Fibroblast of lung (primary cell): ENCODE results near the gene RIOK1. TPM values are rescaled to one million over a fixed set of nuclear protein-coding genes. Genes with fewer than 3 reads are reported as not detected.

Source experiments
- DNase-seq, 2 donors: peaks; one replicate each; pipeline versions ENCODE4 v3.0.0 to v3.0.0-alpha.2; 2010; ENCODE audit warnings: low read depth in 2 of 2
- H2AFZ ChIP-seq: 2 replicates; pipeline ENCODE4 v1.5.1; 2012; ENCODE audit warnings: low read length, control low read depth, inconsistent platforms
- H3K27ac ChIP-seq: 2 replicates; pipeline ENCODE4 v1.5.1; 2011; ENCODE audit warnings: low read length, control low read depth; ENCODE audit not compliant: insufficient read depth
- H3K27me3 ChIP-seq: 2 replicates; pipeline ENCODE4 v1.5.1; 2011; ENCODE audit warnings: mild to moderate bottlenecking, low read length; ENCODE audit not compliant: control insufficient read depth, insufficient read depth
- H3K36me3 ChIP-seq: 2 replicates; pipeline ENCODE4 v1.5.1; 2011; ENCODE audit warnings: low read length; ENCODE audit not compliant: control insufficient read depth, insufficient read depth
- H3K4me1 ChIP-seq: 2 replicates; pipeline ENCODE4 v1.5.1; 2011; ENCODE audit warnings: low read length; ENCODE audit not compliant: control insufficient read depth, insufficient read depth; ENCODE audit errors: extremely low read depth
- H3K4me2 ChIP-seq: 2 replicates; pipeline ENCODE4 v1.5.1; 2011; ENCODE audit warnings: low read length, control low read depth; ENCODE audit not compliant: insufficient read depth; ENCODE audit errors: extremely low read depth
- H3K4me3 ChIP-seq, 4 experiments: fragments of 200-600 bp in 1 of 4; sonication (generic) in 1 of 4; replicated peaks in 1 of 4; 2 replicates each; pipeline ENCODE4 v1.5.1; 2011 to 2016; ENCODE audit warnings: low read length in 4 of 4, low read depth in 3 of 4, mild to moderate bottlenecking in 3 of 4, control low read depth in 2 of 4, inconsistent platforms in 1 of 4, mixed read lengths in 1 of 4; ENCODE audit not compliant: insufficient read depth in 1 of 4; ENCODE audit errors: control extremely low read depth in 1 of 4
- H3K79me2 ChIP-seq: 2 replicates; pipeline ENCODE4 v1.5.1; 2012; ENCODE audit warnings: mild to moderate bottlenecking, low read length, inconsistent platforms; ENCODE audit not compliant: control insufficient read depth, insufficient read depth
- H3K9ac ChIP-seq: 2 replicates; pipeline ENCODE4 v1.5.1; 2011; ENCODE audit warnings: mild to moderate bottlenecking, low read length, control low read depth; ENCODE audit not compliant: insufficient read depth
- H3K9me3 ChIP-seq: 2 replicates; pipeline ENCODE4 v1.5.1; 2012; ENCODE audit warnings: low read depth, low read length; ENCODE audit not compliant: control insufficient read depth, insufficient read depth
- H4K20me1 ChIP-seq: 2 replicates; pipeline ENCODE4 v1.5.1; 2011; ENCODE audit warnings: low read length; ENCODE audit not compliant: control insufficient read depth, insufficient read depth; ENCODE audit errors: extremely low read depth
- EZH2 ChIP-seq: IDR thresholded peaks from 2 replicates; pipeline ENCODE4 v1.5.1; 2012; ENCODE audit warnings: low read length, control low read depth, mild to moderate bottlenecking; ENCODE audit errors: missing control alignments
- polyA plus RNA-seq, 2 donors: library from polyadenylated mRNA; depleted of rRNA in 1 of 2; stranded (reverse) in 1 of 2; unstranded in 1 of 2; fragments of >200 nt; gene quantifications; 2 replicates each; pipeline ENCODE4 v1.2.1, GENCODE V29; 2011 to 2012; ENCODE audit warnings: missing spikeins in 1 of 2
- total RNA-seq: library from RNA; depleted of rRNA; stranded (reverse); fragments of >200 nt; gene quantifications from 2 replicates; pipeline ENCODE4 v1.2.1, GENCODE V29; 2014
- TF ChIP-seq, protein P1 (sequence below), 2 donors: IDR thresholded peaks in 1 of 2; conservative IDR thresholded peaks in 1 of 2; 1 replicate in 1 of 2; 2 replicates in 1 of 2; pipeline ENCODE4 v1.5.1; 2011 to 2012; ENCODE audit warnings: low read length in 2 of 2, control low read depth in 1 of 2, inconsistent platforms in 1 of 2, low read depth in 1 of 2, mild to moderate bottlenecking in 1 of 2

The RIOK1 gene
- total and polyA plus RNA-seq, 2 donors (not counting 1 experiment from before 2014, with no cell fraction given), result 11.9 to 28.7 TPM

DNA sequence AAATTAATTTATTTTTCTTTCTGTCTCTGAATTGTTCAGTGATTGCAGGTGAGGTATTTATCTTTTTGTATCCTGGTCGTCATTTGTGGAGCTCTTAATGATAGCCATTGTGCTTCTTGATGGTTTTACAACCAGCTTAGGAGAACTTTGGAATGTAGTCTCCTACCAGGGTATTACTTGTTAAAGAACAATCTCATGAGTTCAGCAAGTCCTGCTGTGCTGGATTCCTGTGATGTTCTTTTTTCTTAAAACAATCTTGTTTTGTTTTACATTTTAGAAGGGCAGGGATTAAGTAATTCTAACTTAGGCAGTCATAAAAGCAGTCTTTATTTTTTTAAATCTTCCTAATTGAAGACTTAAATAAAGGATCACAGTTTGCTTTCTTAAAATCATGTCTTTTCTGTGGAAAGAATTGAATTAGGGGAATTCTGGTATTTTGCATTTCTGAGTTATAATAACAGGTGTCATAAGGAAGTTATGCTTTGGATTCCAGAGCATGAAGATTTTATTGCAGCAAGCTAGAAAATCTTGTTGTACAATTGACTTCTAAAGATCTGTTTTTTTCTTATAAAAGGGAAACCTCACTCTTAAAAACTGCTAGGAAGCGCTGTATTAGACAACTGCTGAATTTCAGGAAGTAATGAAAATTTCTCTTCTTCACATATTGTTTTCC is 23.7 kb downstream of the RIOK1 start:
- no peaks in the 10 kb centered on the region for H3K27me3 ChIP-seq
- no peak overlapping the region for H3K4me2 ChIP-seq
- peaks cover 3% of the 10 kb centered on the region for H3K36me3 ChIP-seq
- no peaks in the 10 kb centered on the region for H3K4me1 ChIP-seq
- no peaks in the 10 kb centered on the region for H3K9me3 ChIP-seq
- no peak overlapping the region for H3K4me3 ChIP-seq
- H3K9ac ChIP-seq, result no peak overlapping the region
- H3K27ac ChIP-seq, result no peak overlapping the region
- H4K20me1 ChIP-seq, result no peaks in the 10 kb centered on the region
- H3K79me2 ChIP-seq, result no peaks in the 10 kb centered on the region
- TF ChIP-seq, protein P1, sequence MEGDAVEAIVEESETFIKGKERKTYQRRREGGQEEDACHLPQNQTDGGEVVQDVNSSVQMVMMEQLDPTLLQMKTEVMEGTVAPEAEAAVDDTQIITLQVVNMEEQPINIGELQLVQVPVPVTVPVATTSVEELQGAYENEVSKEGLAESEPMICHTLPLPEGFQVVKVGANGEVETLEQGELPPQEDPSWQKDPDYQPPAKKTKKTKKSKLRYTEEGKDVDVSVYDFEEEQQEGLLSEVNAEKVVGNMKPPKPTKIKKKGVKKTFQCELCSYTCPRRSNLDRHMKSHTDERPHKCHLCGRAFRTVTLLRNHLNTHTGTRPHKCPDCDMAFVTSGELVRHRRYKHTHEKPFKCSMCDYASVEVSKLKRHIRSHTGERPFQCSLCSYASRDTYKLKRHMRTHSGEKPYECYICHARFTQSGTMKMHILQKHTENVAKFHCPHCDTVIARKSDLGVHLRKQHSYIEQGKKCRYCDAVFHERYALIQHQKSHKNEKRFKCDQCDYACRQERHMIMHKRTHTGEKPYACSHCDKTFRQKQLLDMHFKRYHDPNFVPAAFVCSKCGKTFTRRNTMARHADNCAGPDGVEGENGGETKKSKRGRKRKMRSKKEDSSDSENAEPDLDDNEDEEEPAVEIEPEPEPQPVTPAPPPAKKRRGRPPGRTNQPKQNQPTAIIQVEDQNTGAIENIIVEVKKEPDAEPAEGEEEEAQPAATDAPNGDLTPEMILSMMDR (conservative IDR thresholded peaks at IDR 0.05 in 1 of 2, IDR thresholded peaks at IDR 0.05 in 1 of 2; ENCODE audit: low read depth in 1 of 2, low read length in 2 of 2), result no peak
- no peak for TF ChIP-seq EZH2
- H2AFZ ChIP-seq, result no peak overlapping the region
- no peak for DNase-seq

DNA sequence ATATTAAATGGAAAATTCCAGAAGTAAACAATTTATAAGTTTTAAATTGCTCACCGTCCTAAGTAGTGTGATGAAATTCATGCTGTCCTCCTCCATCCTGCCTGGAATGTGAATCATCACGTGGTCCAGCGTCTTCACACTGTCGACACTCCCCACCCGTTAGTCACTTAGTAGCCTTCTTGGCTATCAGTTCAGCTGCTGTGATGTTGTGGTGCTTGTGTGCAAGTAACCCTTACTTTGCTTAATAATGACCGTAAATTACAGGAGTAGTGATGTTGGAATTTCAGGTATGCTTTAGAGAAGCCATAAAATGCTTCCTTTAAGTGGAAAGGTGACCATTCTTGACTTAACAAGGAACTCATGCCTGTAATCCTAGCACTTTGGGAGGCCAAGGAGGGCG is 25.2 kb downstream of the RIOK1 start:
- Histone ChIP-seq H3K9me3 (no peaks in the 10 kb centered on the region), H3K4me3 (no peak overlapping the region), H2AFZ (no peak overlapping the region), H3K4me2 (no peak overlapping the region), H3K36me3 (peaks cover 3% of the 10 kb centered on the region), H4K20me1 (no peaks in the 10 kb centered on the region), H3K79me2 (no peaks in the 10 kb centered on the region), H3K4me1 (no peaks in the 10 kb centered on the region), H3K9ac (no peak overlapping the region), H3K27ac (no peak overlapping the region), H3K27me3 (no peaks in the 10 kb centered on the region)
- TF ChIP-seq EZH2, result no peak
- peak; percentile 54 to 72 for DNase-seq

DNA sequence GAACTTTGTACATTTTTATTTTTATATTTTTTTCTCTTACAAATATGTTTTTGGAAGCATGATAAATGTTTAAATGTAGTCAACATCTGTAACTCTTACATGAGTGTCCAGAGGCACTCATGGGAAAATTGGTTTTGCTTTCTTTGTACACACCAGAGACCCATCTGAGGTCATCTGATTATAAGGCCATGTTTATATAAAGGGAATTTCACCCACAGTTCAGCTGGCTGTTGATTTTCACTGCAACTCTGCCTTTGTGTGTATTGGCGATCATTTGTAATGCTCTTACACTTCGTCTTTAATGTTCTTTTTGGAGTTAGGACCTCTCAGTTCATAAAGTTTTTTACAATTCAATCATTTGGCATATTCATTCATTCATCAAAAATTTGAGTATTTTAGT is 28.1 kb downstream of the RIOK1 start:
- H3K79me2 ChIP-seq, result no peaks in the 10 kb centered on the region
- H2AFZ ChIP-seq, result no peak overlapping the region
- no peaks in the 10 kb centered on the region for H3K36me3 ChIP-seq
- peak in 1 of 2 donors; percentile 28 for DNase-seq
- H3K27ac ChIP-seq, result no peak overlapping the region
- H4K20me1 ChIP-seq, result no peaks in the 10 kb centered on the region
- no peak overlapping the region for H3K4me2 ChIP-seq
- H3K27me3 ChIP-seq, result no peaks in the 10 kb centered on the region
- no peaks in the 10 kb centered on the region for H3K9me3 ChIP-seq
- H3K9ac ChIP-seq, result no peak overlapping the region
- no peak overlapping the region for H3K4me3 ChIP-seq
- H3K4me1 ChIP-seq, result no peaks in the 10 kb centered on the region
- TF ChIP-seq, protein P1 (conservative IDR thresholded peaks at IDR 0.05 in 1 of 2, IDR thresholded peaks at IDR 0.05 in 1 of 2; ENCODE audit: low read depth in 1 of 2, low read length in 2 of 2), result no peak
- no peak for TF ChIP-seq EZH2
